Caco-2 (cell line): ENCODE results near the gene MBTD1. TPM values are rescaled to one million over a fixed set of nuclear protein-coding genes. Genes with fewer than 3 reads are reported as not detected.
A peak's percentile ranks its signal among the peaks of the same experiment; 100 is the strongest.

Source experiments
- BruUV-seq: library from RNA; stranded (reverse); fragments of 400-500 nt; replicated peaks from 2 replicates; lab custom pipeline; 2021; lab: Mats Ljungman, UMichigan
- CTCF ChIA-PET: fragments of 300-600 bp; sonication (Branson Sonifier 250); formaldehyde crosslinking; loops from one replicate; lab custom pipeline; 2022; ENCODE audit warnings: antibody characterized with exemption; lab: Charles Lee
- POLR2A ChIA-PET: fragments of 300-600 bp; sonication (Branson Sonifier 250); formaldehyde crosslinking; loops from one replicate; lab custom pipeline; 2022; ENCODE audit warnings: antibody characterized with exemption; lab: Charles Lee
- DNase-seq, 2 experiments: peaks; one replicate each; pipeline versions ENCODE4 v3.0.0 to v3.0.0-alpha.2; 2020 to 2022
- H3K27me3 ChIP-seq: replicated peaks from 2 replicates; pipeline ENCODE4 v1.6.0; 2011; ENCODE audit warnings: low read length; ENCODE audit not compliant: control insufficient read depth, insufficient read depth
- H3K36me3 ChIP-seq: 2 replicates; pipeline ENCODE4 v1.5.1; 2011; ENCODE audit warnings: low read length; ENCODE audit not compliant: control insufficient read depth, insufficient read depth
- H3K4me1 ChIP-seq: fragments of 250-450 bp; sonication (Bioruptor Pico); 2 replicates; pipeline ENCODE4 v1.5.1; 2020; ENCODE audit warnings: mild to moderate bottlenecking
- H3K4me3 ChIP-seq: 2 replicates; pipeline ENCODE4 v1.5.1; 2011; ENCODE audit warnings: low read depth, mild to moderate bottlenecking, control low read depth, low read length
- H3K9me3 ChIP-seq: fragments of 250-450 bp; sonication (Bioruptor Pico); 2 replicates; pipeline ENCODE4 v1.5.1; 2020; ENCODE audit warnings: mild to moderate bottlenecking, moderate library complexity
- H3K27ac Mint-ChIP-seq: one replicate; pipeline ENCODE4 v1.8.0; 2022; ENCODE audit warnings: mixed read lengths; ENCODE audit not compliant: unreplicated experiment
- H3K27me3 Mint-ChIP-seq: one replicate; pipeline ENCODE4 v1.8.0; 2022; ENCODE audit warnings: mixed read lengths; ENCODE audit not compliant: insufficient read depth, unreplicated experiment
- H3K36me3 Mint-ChIP-seq: one replicate; pipeline ENCODE4 v1.8.0; 2022; ENCODE audit warnings: mild to moderate bottlenecking, mixed read lengths; ENCODE audit not compliant: insufficient read depth, unreplicated experiment
- H3K4me1 Mint-ChIP-seq: one replicate; pipeline ENCODE4 v1.8.0; 2022; ENCODE audit warnings: low read depth, mixed read lengths; ENCODE audit not compliant: unreplicated experiment
- H3K4me3 Mint-ChIP-seq: one replicate; pipeline ENCODE4 v1.8.0; 2022; ENCODE audit warnings: mild to moderate bottlenecking, moderate library complexity, mixed read lengths; ENCODE audit not compliant: unreplicated experiment
- H3K9me3 Mint-ChIP-seq: one replicate; pipeline ENCODE4 v1.8.0; 2022; ENCODE audit warnings: mixed read lengths; ENCODE audit not compliant: unreplicated experiment
- CTCF ChIP-seq, 2 experiments: fragments of 200-600 bp in 1 of 2; IDR thresholded peaks; 1 replicate in 1 of 2; 2 replicates in 1 of 2; pipeline versions ENCODE4 v1.5.1 to v1.8.0; 2011 to 2022; ENCODE audit warnings: antibody characterized with exemption in 1 of 2, control low read depth in 1 of 2, inconsistent platforms in 1 of 2, low read depth in 1 of 2, low read length in 1 of 2, mild to moderate bottlenecking in 1 of 2, moderate library complexity in 1 of 2; ENCODE audit not compliant: insufficient read depth in 1 of 2, severe bottlenecking in 1 of 2, unreplicated experiment in 1 of 2
- intact Hi-C: fragments of 100-400 bp; cut with micrococcal nuclease; formaldehyde crosslinking; loops from one replicate; pipeline ENCODE4 v1.10.0; 2022; ENCODE audit not compliant: unreplicated experiment
- total RNA-seq: library from RNA; stranded (reverse); gene quantifications from 2 replicates; pipeline ENCODE4 v1.2.3, GENCODE V29; 2022

The MBTD1 gene
- total RNA-seq, 1 experiment from 2014 or later: 26.2 TPM

- peak overlapping the region; percentile 66 for H3K4me3 Mint-ChIP-seq
- H3K9me3 ChIP-seq: no peaks in the 10 kb centered on the region
- CTCF ChIA-PET: interaction anchor here (0.7 to 0.8 kb wide), 2 partner anchors 11 to 94 kb away, joined by 3 to 5 read pairs; no protein-coding TSS in a partner anchor
- DNase-seq: peak; percentile 50 to 61
- no peaks in the 10 kb centered on the region; the same call in 1 of the 2 replicates for H3K36me3 ChIP-seq
- peaks cover 5% of the 10 kb centered on the region; the same call in 1 of the 2 replicates for H3K4me1 ChIP-seq
- H3K27ac Mint-ChIP-seq: peak overlapping the region; percentile 97
- peaks cover 29% of the 10 kb centered on the region for H3K4me1 Mint-ChIP-seq
- no peaks in the 10 kb centered on the region for H3K27me3 ChIP-seq
- H3K36me3 Mint-ChIP-seq: peaks cover 57% of the 10 kb centered on the region
- no peaks in the 10 kb centered on the region for H3K27me3 Mint-ChIP-seq
- H3K4me3 ChIP-seq: peak overlapping the region; percentile 87
- intact Hi-C loops: loop anchor here (10.0 kb wide), 1 partner anchor 254 kb away; no protein-coding TSS in a partner anchor
- POLR2A ChIA-PET: no interaction called here
- TSS peak; percentile 17 for BruUV-seq
- TF ChIP-seq CTCF (IDR thresholded peaks at IDR 0.05; ENCODE audit: insufficient read depth in 1 of 2, low read depth in 1 of 2, low read length in 1 of 2, severe bottlenecking in 1 of 2, unreplicated experiment in 1 of 2): no peak
- H3K9me3 Mint-ChIP-seq: no peaks in the 10 kb centered on the region
Measured at GRCh38 chr17:51258756-51259563, 889 bp downstream of the MBTD1 start.

GRCh38 chr17:51257150-51258081, 2.4 kb downstream of the MBTD1 start:
- intact Hi-C loops: loop anchor here (10.0 kb wide), 1 partner anchor 253 kb away; no protein-coding TSS in a partner anchor
- ChIA-PET POLR2A (no interaction called here), CTCF (no interaction called here)
- peaks cover 19% of the 10 kb centered on the region for H3K4me1 Mint-ChIP-seq
- Histone ChIP-seq H3K27me3 (no peaks in the 10 kb centered on the region), H3K9me3 (no peaks in the 10 kb centered on the region), H3K4me3 (no peak overlapping the region), H3K4me1 (peaks cover 5% of the 10 kb centered on the region; the same call in 1 of the 2 replicates), H3K36me3 (no peaks in the 10 kb centered on the region)
- no peaks in the 10 kb centered on the region for H3K9me3 Mint-ChIP-seq
- peak overlapping the region; percentile 66 for H3K4me3 Mint-ChIP-seq
- no peak for TF ChIP-seq CTCF (IDR thresholded peaks at IDR 0.05; ENCODE audit: insufficient read depth in 1 of 2, low read depth in 1 of 2, low read length in 1 of 2, severe bottlenecking in 1 of 2, unreplicated experiment in 1 of 2)
- H3K27ac Mint-ChIP-seq: no peak overlapping the region
- DNase-seq: no peak
- H3K27me3 Mint-ChIP-seq: no peaks in the 10 kb centered on the region
- BruUV-seq: no TSS peak
- H3K36me3 Mint-ChIP-seq: peaks cover 44% of the 10 kb centered on the region

GRCh38 chr17:51256101-51256500, 3.7 kb downstream of the MBTD1 start:
- BruUV-seq: no TSS peak
- ChIA-PET POLR2A (no interaction called here), CTCF (no interaction called here)
- Histone ChIP-seq H3K4me3 (no peak overlapping the region), H3K36me3 (no peaks in the 10 kb centered on the region), H3K9me3 (no peaks in the 10 kb centered on the region), H3K27me3 (no peaks in the 10 kb centered on the region), H3K4me1 (peaks cover 5% of the 10 kb centered on the region; the same call in 1 of the 2 replicates)
- intact Hi-C loops: loop anchor here (10.0 kb wide), 1 partner anchor 251 kb away; no protein-coding TSS in a partner anchor
- H3K27ac Mint-ChIP-seq: no peak overlapping the region
- no peak for DNase-seq
- no peaks in the 10 kb centered on the region for H3K9me3 Mint-ChIP-seq
- TF ChIP-seq CTCF (IDR thresholded peaks at IDR 0.05; ENCODE audit: insufficient read depth in 1 of 2, low read depth in 1 of 2, low read length in 1 of 2, severe bottlenecking in 1 of 2, unreplicated experiment in 1 of 2): no peak
- no peaks in the 10 kb centered on the region for H3K27me3 Mint-ChIP-seq
- H3K4me1 Mint-ChIP-seq: peaks cover 15% of the 10 kb centered on the region
- H3K36me3 Mint-ChIP-seq: peaks cover 56% of the 10 kb centered on the region
- no peak overlapping the region for H3K4me3 Mint-ChIP-seq
